ENCODE measurements around the gene ATG2A. TPM values are rescaled to one million over a fixed set of nuclear protein-coding genes. Genes with fewer than 3 reads are reported as not detected.

ATG2A gene
- total RNA-seq, 6 donors from 2014 or later, result 24.6 to 59.2 (median 33.3) TPM

- TF ChIP-seq EP300 (IDR thresholded peaks at IDR 0.05), result no peak
- TF ChIP-seq POLR2A (IDR thresholded peaks at IDR 0.05), result no peak
- TF ChIP-seq CTCF (IDR thresholded peaks at IDR 0.05), result no peak
- no peak for TF ChIP-seq POLR2AphosphoS5 (IDR thresholded peaks at IDR 0.05)
- no peaks in the 10 kb centered on the region for H3K27me3 ChIP-seq
- 57 to 60% methylated on average over 6 to 7 of the region's 9 CpGs for WGBS, 2 donors
- DNase-seq, result no peak
- peak in 1 of 2 donors; percentile 1 for ATAC-seq (ENCODE audit: low FRiP score in 2 of 2)
- H3K27ac ChIP-seq, result peak overlapping the region; percentile 83 to 95 (median 90)
- no peaks in the 10 kb centered on the region for H3K9me3 ChIP-seq
- H3K4me1 ChIP-seq, result peaks cover 86 to 95% (median 89%) of the 10 kb centered on the region in 4 donors
- H3K4me3 ChIP-seq, result peak overlapping the region in 2 of 4 donors; percentile 4 to 16
- peaks cover 3 to 25% (median 5%) of the 10 kb centered on the region in 4 donors for H3K36me3 ChIP-seq
These were observed 52.9 kb downstream of the ATG2A start for GRCh38 chr11:64864135-64864472.

DNA sequence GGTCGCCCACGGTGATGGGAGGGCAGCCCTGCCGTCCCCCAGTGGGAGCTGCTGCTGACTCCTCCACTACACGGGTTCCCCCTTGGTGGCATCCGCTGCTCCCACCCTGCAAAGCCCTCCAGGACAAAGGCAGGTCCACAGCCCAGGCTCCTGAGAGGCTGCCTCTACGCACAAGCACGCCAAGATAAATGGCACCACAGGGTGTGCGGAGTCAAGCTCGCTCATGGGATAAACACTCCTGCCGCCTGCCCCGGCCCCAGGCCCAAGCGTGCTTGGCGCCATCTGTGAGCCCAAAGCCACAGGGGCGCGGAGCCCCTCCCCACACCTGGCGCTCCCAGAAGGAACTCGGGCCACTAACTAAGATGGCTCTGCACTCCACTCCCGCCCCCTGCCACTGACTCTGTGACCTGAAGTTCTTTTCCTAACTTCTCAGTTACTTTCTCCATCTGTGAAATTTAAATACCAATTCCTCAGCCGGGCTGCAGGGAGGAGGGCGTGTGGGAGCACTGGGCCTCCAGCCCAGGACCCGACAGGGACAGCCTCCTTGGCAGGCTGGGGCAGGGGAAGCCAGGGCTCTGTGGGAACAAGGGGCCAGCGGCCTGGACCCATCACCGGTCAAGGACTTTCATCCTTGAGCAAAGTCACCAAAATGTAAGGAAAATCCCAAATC is 53.5 kb downstream of the ATG2A start:
- TF ChIP-seq POLR2AphosphoS5 (IDR thresholded peaks at IDR 0.05) (peak in 1 of 2 donors; percentile 8), EP300 (IDR thresholded peaks at IDR 0.05) (no peak)
- DNase-seq, result no peak
- Histone ChIP-seq H3K27me3 (no peaks in the 10 kb centered on the region), H3K4me1 (peaks cover 86 to 95% (median 89%) of the 10 kb centered on the region in 4 donors), H3K9me3 (no peaks in the 10 kb centered on the region), H3K27ac (peak overlapping the region; percentile 83 to 95 (median 90)), H3K36me3 (peaks cover 4 to 31% (median 5%) of the 10 kb centered on the region in 4 donors), H3K4me3 (no peak overlapping the region)
- WGBS, 2 donors, result 61 to 65% methylated on average over 16 to 23 of the region's 23 CpGs
- ATAC-seq (ENCODE audit: low FRiP score in 2 of 2), result peak; percentile 38 to 42

- no peak for TF ChIP-seq CTCF (IDR thresholded peaks at IDR 0.05)
- TF ChIP-seq EP300 (IDR thresholded peaks at IDR 0.05), result no peak
- TF ChIP-seq POLR2AphosphoS5 (IDR thresholded peaks at IDR 0.05), result no peak
- no peak for TF ChIP-seq POLR2A (IDR thresholded peaks at IDR 0.05)
- Histone ChIP-seq H3K4me1 (peaks cover 85 to 95% (median 88%) of the 10 kb centered on the region in 4 donors), H3K36me3 (peaks cover 4 to 32% (median 5%) of the 10 kb centered on the region in 4 donors), H3K27me3 (no peaks in the 10 kb centered on the region), H3K27ac (peak overlapping the region; percentile 83 to 95 (median 90)), H3K9me3 (no peaks in the 10 kb centered on the region), H3K4me3 (no peak overlapping the region)
- 37 to 45% methylated on average over 9 of the region's 9 CpGs for WGBS, 2 donors
- DNase-seq (peak in 1 of 2 donors; percentile 62), ATAC-seq (ENCODE audit: low FRiP score in 2 of 2) (no peak)
These were observed 54.0 kb downstream of the ATG2A start for GRCh38 chr11:64862987-64863390.

GRCh38 chr11:64861227-64861975 is 55.6 kb downstream of the ATG2A start:
- Histone ChIP-seq H3K36me3 (peaks cover 4 to 32% (median 7%) of the 10 kb centered on the region in 4 donors), H3K27ac (peak overlapping the region; percentile 83 to 95 (median 90)), H3K4me1 (peaks cover 91 to 97% (median 92%) of the 10 kb centered on the region in 4 donors), H3K27me3 (no peaks in the 10 kb centered on the region), H3K4me3 (no peak overlapping the region), H3K9me3 (no peaks in the 10 kb centered on the region)
- 79 to 82% methylated on average over 6 of the region's 6 CpGs for WGBS, 2 donors
- DNase-seq, result no peak
- no peak for ATAC-seq (ENCODE audit: low FRiP score in 2 of 2)
- no peak for TF ChIP-seq POLR2AphosphoS5 (IDR thresholded peaks at IDR 0.05)
- TF ChIP-seq EP300 (IDR thresholded peaks at IDR 0.05), result no peak
- no peak for TF ChIP-seq POLR2A (IDR thresholded peaks at IDR 0.05)
- no peak for TF ChIP-seq CTCF (IDR thresholded peaks at IDR 0.05)
